GM12892 (cell line): ENCODE measurements around the gene DSN1.

Source experiments
- POLR2A ChIP-seq: IDR thresholded peaks from 2 replicates; pipeline ENCODE4 v1.6.1; 2011; ENCODE audit warnings: low read depth, low read length, control low read depth
- POLR2AphosphoS5 ChIP-seq: IDR thresholded peaks from 2 replicates; pipeline ENCODE4 v1.6.1; 2011; ENCODE audit warnings: low read depth, low read length, control low read depth
- TAF1 ChIP-seq: IDR thresholded peaks from 2 replicates; pipeline ENCODE4 v1.6.1; 2011; ENCODE audit warnings: low read depth, mild to moderate bottlenecking, control low read depth, low read length, borderline replicate concordance

GRCh38 chr20:36736451-36737182 lies 36.9 kb downstream of the DSN1 start:
- TF ChIP-seq POLR2A (no peak), TAF1 (no peak), POLR2AphosphoS5 (no peak)
